ENCODE results near the gene FOXG1.

- TF ChIP-seq MYC (IDR thresholded peaks at IDR 0.05; ENCODE audit: low read depth, low read length) (no peak), POLR2AphosphoS5 (IDR thresholded peaks at IDR 0.05; ENCODE audit: insufficient read depth, low read depth, low read length) (no peak), CTCF (IDR thresholded peaks at IDR 0.05; ENCODE audit: extremely low read depth in 1 of 2, insufficient read depth in 1 of 2, low read depth in 1 of 2, low read length in 2 of 2) (no peak), MAX (IDR thresholded peaks at IDR 0.05; ENCODE audit: insufficient read depth, insufficient read length) (no peak), POLR2A (IDR thresholded peaks at IDR 0.05; ENCODE audit: low read depth, low read length) (no peak), GATA2 (IDR thresholded peaks at IDR 0.05; ENCODE audit: insufficient read depth, insufficient read length, low read depth, low read length) (no peak), EZH2 (IDR thresholded peaks at IDR 0.05; ENCODE audit: borderline replicate concordance, low read depth, low read length, severe bottlenecking) (peak; percentile 94), FOS (IDR thresholded peaks at IDR 0.05; ENCODE audit: borderline replicate concordance, insufficient read depth, low read length) (no peak), JUN (IDR thresholded peaks at IDR 0.05; ENCODE audit: borderline replicate concordance, insufficient read depth, insufficient read length, low read depth) (no peak)
These were observed 6.8 kb upstream of the FOXG1 start for GRCh38 chr14:28759653-28760313.

Measured in endothelial cell of umbilical vein (primary cell).